Stromal cell of bone marrow (primary cell): ENCODE results near the gene PLAU.
"Not testable (repeated sequence)": the region's sequence is repeated elsewhere in the genome, so short reads cannot be mapped to it uniquely, and the experiment has no call there.

ENCODE experiments used
- DNase-seq: peaks from one replicate; pipeline ENCODE4 v3.0.0-alpha.2; 2012; ENCODE audit warnings: low read depth

PLAU gene

GRCh38 chr10:73898730-73899410 is 12.1 kb upstream of the PLAU start:
- DNase-seq = no peak

GRCh38 chr10:73899423-73899822 is 11.5 kb upstream of the PLAU start:
- DNase-seq = peak; percentile 70

- DNase-seq = no peak
Measured at GRCh38 chr10:73900064-73900463, 10.9 kb upstream of the PLAU start.

- DNase-seq = no peak
Measured at GRCh38 chr10:73901261-73901660, 9.7 kb upstream of the PLAU start.

- no peak for DNase-seq
Measured at GRCh38 chr10:73902351-73902750, 8.6 kb upstream of the PLAU start.

- no peak for DNase-seq
Measured at GRCh38 chr10:73905256-73906020, 5.5 kb upstream of the PLAU start.

DNA sequence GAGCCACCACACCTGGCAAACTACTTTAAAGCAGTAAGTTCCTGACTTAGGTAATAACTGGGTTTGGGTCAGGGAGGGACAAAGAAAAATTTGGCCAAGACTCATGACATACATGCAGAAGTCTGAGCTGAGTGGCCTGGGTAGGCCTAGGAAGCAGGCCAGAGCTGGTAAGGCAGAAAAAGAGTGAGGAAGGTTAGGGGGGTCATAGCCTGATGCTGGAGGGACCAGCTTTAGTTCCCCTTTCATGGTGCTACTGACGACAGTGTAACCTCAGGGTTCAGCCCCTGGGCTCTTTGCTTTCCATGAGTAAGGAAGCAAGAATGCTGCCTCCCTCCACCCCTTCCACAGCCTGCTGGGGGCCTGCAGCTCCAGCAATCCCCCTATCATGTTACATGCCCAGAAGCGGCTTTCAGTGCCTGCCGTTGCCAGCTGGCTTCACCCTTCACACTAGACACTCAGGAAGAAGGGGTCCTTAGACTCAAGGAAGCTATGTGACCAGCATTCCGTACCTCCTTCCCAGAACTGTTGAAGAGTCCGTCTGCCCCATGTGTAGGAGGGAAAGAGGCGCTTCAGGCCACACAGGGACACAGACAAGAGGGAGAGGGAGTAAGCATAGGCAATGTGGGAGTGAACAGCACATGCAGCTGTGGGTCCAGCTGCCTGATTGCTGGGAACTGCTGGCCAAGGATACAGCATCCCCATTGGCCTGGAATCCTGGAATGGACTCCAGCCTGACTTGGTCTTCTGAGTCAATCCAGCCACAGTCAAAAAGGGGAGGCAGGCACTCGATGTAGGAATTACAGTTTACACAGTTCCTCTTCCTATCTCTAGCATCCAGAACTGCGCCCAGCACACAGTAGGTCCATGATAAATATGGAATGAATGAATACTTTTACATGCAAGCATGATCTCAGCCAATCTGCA is 4.1 kb upstream of the PLAU start:
- peak; percentile 99 for DNase-seq

- peak; percentile 85 for DNase-seq
Measured at GRCh38 chr10:73907841-73908517, 3.0 kb upstream of the PLAU start.

- DNase-seq = peak; percentile 86
Measured at GRCh38 chr10:73908853-73909539, 1.9 kb upstream of the PLAU start.

GRCh38 chr10:73909540-73910115 is 1.3 kb upstream of the PLAU start:
- no peak for DNase-seq

DNA sequence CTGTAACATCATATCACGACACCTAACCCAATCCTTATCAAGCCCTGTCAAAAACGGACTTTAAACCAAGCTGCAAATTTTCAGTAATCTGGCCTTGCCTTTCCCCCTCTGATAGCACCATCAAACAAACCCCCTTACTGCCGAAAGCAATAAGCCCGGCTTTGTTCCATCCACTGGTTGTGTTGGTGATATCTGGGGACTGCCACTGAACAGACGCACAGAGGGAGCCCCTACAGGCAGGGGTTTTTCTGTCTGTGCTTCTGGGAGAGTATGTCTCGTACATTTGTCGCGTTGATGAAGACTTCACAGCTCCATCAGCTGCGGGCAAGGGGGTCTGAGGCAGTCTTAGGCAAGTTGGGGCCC is 550 bp upstream of the PLAU start:
- no peak for DNase-seq

GRCh38 chr10:73911553-73912004 is 647 bp downstream of the PLAU start:
- no peak for DNase-seq

DNA sequence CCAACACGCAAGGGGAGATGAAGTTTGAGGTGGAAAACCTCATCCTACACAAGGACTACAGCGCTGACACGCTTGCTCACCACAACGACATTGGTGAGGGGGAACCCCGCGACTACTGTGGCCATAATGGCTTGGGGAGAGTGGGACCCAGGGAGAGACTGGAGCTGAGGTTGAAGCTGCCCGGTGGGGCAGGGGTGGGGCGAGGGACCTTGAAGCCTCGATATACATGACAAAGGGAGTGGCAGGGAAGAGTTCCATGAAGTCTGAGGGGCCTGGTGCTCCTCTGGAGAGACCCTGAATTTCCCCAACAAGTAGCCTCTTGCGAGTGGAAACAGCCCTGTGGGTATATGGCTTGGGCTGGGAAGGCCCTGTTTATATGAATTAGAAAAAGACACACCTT is 3.1 kb downstream of the PLAU start:
- DNase-seq = no peak

GRCh38 chr10:73915206-73915851 is 4.4 kb downstream of the PLAU start:
- no peak for DNase-seq

- no peak for DNase-seq
Measured at GRCh38 chr10:73916761-73917470, 6.0 kb downstream of the PLAU start.

- DNase-seq = no peak
Measured at GRCh38 chr10:73917566-73918305, 6.8 kb downstream of the PLAU start.

DNA sequence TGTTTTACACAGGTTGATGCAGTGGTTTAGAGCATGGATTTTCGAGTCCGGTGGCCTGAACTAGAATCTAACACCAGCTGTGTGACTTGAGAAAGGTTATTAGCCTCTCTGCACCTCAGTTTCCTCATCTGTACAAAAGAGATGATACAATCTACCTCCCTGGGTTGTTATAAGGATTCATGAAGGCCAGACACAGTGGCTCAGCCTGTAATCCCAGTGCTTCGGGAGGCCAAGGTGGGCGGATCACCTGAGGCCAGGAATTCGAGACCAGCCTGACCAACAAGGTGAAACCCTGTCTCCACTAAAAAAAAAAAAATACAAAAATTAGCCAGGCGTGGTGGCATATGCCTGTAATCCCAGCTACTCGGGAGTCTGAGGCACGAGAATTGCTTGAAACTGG is 8.5 kb downstream of the PLAU start:
- not testable (repeated sequence) for DNase-seq

DNA sequence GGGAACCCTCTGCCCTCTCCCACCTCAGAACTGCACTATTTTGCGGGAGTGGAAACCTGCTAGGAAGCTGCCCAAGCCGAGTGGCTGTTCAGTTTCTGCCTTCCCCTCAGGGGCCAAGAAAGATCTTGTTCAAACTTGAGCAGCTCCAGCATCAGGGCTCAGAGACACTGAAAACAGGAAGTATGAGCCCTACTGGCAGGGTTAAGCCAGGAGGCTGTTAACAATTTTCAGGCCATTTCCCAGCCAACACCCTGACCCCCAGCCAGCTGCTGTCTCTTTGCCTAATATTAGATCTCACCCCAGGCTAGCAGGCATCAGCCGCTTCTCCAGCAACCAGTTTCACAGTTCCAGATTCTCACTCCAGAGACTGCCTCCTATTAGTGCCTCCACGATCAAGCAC is 9.2 kb downstream of the PLAU start:
- no peak for DNase-seq
